Rectal smooth muscle tissue (tissue), 1 donor: Measurements from ENCODE around the gene UNC119.
"Not testable (repeated sequence)": the region's sequence is repeated elsewhere in the genome, so short reads cannot be mapped to it uniquely, and the experiment has no call there.

Experiments used
- H3K27ac ChIP-seq: one replicate; pipeline ENCODE4 v1.7.0; 2013; ENCODE audit warnings: low read depth, low read length, inconsistent platforms
- H3K27me3 ChIP-seq: one replicate; pipeline ENCODE4 v1.7.0; 2013; ENCODE audit warnings: low read length; ENCODE audit not compliant: control insufficient read depth, insufficient read depth
- H3K36me3 ChIP-seq: one replicate; pipeline ENCODE4 v1.7.0; 2013; ENCODE audit warnings: low read length; ENCODE audit not compliant: control insufficient read depth, insufficient read depth
- H3K4me1 ChIP-seq: one replicate; pipeline ENCODE4 v1.7.0; 2013; ENCODE audit warnings: low read length; ENCODE audit not compliant: control insufficient read depth, insufficient read depth
- H3K4me3 ChIP-seq: one replicate; pipeline ENCODE4 v1.7.0; 2013; ENCODE audit warnings: low read length
- H3K9ac ChIP-seq: one replicate; pipeline ENCODE4 v1.7.0; 2013; ENCODE audit warnings: low read length

Gene UNC119

DNA sequence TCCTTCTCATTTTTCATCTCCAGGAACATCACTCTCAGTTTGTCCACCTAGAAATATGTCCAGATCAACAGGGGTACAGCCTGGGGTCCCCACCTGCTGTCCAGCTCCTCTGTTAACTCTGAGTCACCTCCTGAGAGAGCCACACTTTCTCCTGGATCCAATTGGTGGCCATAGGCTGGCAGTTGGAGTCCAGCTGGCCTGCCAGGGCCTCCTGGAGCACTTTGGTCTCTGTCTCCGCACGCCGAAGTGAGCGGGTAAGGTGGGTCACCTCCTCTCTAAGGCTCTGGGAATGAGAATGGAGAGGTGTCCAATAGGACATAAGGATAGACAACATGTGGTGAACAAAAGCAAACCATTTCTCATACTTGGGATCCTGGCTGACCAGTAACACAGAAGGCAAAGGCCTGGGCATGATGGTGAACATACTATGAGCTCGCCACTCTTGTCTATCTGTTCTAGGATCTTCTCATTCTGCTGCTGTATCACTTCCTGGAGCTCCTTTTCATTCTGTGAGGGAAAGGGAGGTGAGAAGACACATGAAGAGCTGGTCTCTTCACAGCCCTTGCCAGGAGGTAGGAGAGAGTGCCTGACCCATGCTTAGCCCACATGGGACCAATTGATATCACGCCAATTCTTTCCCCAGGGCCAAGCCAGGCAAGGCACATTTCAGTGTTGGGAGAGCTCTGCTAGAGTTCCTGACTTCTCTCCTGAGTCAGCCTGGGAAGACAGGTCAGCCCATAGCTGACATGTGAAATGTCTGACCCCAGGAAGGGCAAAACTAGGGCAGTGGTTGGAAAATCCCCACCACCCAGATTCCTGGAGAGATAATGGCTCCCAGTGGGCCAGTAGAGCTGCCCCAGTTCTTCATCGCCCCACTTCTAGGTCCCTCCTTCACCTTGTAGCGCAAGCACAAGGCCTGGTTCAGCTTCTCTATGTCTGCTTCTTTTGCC, 26.1 kb upstream of the UNC119 start:
- H3K27ac ChIP-seq: no peak overlapping the region
- H3K4me3 ChIP-seq: no peak overlapping the region
- H3K4me1 ChIP-seq: no peaks in the 10 kb centered on the region
- H3K9ac ChIP-seq: no peak overlapping the region
- peaks cover 2% of the 10 kb centered on the region for H3K36me3 ChIP-seq
- no peaks in the 10 kb centered on the region for H3K27me3 ChIP-seq

DNA sequence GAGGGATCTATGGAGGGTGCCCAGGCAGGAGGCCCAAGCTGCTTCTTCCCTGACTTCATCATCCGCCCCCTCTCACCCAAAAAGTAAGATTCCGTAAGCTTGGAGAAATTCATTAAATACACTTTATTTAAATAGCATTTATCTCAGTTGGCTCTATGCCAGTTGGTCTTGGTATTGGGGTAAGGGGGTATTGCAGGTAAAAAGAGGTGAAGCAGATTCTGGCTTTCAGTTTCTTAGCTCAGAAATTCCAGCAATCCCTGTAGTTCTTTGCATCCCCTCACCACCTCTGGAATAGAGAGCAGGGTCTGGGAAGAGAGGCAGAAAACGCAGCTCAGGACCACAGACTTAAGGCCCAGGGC, 25.0 kb upstream of the UNC119 start:
- Histone ChIP-seq H3K4me1 (peaks cover under 1% of the 10 kb centered on the region), H3K4me3 (no peak overlapping the region), H3K9ac (no peak overlapping the region), H3K27me3 (no peaks in the 10 kb centered on the region), H3K27ac (no peak overlapping the region), H3K36me3 (peaks cover 2% of the 10 kb centered on the region)

DNA sequence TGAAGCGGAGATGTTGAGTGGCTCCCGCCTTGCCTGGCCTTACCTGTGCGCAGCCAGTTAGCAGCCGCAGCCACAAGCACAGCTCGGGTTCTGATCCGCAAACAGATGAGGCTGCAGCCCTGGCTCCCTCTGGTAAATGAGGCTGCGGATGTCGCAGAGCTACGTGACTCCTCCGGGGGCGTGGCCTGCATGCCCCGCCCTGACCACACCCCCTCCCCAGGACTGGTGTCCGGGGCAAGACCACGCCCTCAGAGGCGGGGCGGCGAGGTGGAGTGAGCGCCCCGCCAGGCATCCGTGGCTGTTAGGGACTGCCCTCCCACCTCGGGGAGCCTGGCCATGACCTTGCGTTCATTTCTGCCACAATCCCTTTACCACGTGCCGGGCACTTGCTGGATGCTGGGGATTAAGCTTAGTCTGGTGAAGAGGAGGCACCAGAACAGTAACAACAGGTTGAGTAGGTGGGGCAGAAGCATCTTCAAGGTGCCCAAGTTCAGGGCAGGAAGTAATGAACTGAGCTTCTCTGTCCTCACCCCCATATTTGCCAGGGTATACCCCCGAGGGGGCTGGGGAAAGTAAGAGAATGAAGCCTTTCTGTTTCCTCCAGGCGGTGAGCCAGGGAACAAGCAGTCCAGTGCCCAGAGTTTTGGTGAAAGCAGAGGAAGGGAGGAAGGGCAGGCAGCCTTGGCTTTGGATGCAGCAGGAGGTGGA, 24.5 kb upstream of the UNC119 start, which contains the start of gene ALDOC:
Gene ALDOC, minus strand, starts transcription at position 138 of the 708 bp plus-strand sequence. CDS start 1,363 bp downstream, outside the sequence.
- H3K27ac ChIP-seq: peak within 1 kb of the TSS; percentile 54
- H3K36me3 ChIP-seq: peaks cover 2% of the 10 kb centered on the region
- H3K9ac ChIP-seq: no peak within 1 kb of the TSS
- H3K27me3 ChIP-seq: no peaks in the 10 kb centered on the region
- H3K4me3 ChIP-seq: peak within 1 kb of the TSS; percentile 62
- peaks cover 5% of the 10 kb centered on the region for H3K4me1 ChIP-seq

DNA sequence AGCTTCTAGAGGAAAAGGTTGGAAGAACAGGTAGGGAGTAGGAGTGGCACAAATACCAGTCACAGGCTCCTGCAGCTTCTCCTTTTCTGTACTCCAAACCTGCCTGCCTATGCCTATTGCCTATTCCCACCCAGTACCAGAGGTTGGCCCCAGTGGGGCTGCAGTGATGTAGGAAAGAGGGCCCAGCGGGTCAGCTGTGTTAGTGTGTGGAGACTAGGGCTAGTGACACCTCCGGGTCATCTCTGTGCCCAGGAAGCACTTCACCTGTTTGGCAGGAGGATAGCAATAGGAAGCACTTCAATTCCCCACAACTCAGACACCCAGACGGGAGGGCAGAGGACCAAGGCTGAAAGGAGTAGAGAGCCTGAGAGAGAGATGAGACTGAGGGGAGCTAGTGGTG, 23.6 kb upstream of the UNC119 start:
- not testable (repeated sequence) for H3K4me1 ChIP-seq, H3K4me3 ChIP-seq, H3K9ac ChIP-seq, H3K36me3 ChIP-seq, H3K27ac ChIP-seq, H3K27me3 ChIP-seq

DNA sequence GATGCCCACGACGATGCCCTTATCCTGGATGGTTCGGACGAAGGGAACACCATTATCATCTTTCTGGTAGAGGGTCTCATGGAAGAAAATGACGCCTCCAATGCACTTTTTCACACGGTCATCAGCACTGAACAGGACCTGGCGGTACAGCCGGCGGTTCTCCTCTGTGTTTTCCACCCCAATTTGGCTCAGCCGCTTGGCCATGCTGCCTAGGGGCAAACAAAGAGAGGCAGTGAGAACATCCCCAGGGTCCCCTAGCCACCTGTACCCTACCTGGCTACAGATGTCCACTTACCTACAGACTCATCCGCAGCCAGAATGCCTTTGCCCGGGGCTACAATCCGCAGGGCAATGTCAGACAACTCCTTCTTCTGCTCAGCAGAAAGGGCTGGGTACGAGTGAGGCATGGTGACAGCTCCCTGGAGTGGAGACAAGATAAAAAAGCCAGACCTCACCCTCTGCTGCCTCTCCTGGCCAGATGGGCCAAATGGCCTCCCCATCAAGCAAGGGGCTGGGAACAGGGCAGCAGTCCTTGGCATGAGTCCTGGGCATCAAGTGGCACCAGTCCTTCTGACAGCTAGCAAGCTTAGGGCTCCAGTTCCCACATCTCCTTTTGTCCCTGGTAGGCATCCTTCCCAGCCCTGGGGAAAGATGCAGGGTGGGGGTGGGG, 22.8 kb upstream of the UNC119 start:
- Histone ChIP-seq H3K4me1 (peaks cover 8% of the 10 kb centered on the region), H3K4me3 (no peak overlapping the region), H3K27me3 (no peaks in the 10 kb centered on the region), H3K27ac (no peak overlapping the region), H3K36me3 (peaks cover 2% of the 10 kb centered on the region), H3K9ac (no peak overlapping the region)

DNA sequence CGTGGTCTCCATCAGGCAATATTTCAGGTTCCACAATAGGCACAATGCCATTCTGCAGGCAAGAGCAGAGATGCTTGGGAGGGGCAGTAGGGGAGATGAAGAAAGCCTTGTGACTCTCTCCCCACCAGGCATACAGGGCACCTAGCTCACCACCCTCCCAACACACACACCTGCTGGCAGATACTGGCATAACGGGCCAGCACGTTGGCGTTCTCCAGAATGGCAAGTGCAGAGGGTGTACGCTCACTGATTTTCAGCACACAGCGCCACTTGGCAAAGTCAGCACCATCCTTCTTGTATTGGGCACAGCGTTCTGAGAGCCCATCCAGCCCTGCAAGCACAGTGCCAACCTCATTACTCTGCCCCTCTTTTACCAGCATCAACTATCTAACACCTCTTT, 22.1 kb upstream of the UNC119 start:
- Histone ChIP-seq H3K4me3 (no peak overlapping the region), H3K4me1 (peaks cover 8% of the 10 kb centered on the region), H3K27ac (no peak overlapping the region), H3K9ac (no peak overlapping the region), H3K36me3 (peaks cover 2% of the 10 kb centered on the region), H3K27me3 (no peaks in the 10 kb centered on the region)

DNA sequence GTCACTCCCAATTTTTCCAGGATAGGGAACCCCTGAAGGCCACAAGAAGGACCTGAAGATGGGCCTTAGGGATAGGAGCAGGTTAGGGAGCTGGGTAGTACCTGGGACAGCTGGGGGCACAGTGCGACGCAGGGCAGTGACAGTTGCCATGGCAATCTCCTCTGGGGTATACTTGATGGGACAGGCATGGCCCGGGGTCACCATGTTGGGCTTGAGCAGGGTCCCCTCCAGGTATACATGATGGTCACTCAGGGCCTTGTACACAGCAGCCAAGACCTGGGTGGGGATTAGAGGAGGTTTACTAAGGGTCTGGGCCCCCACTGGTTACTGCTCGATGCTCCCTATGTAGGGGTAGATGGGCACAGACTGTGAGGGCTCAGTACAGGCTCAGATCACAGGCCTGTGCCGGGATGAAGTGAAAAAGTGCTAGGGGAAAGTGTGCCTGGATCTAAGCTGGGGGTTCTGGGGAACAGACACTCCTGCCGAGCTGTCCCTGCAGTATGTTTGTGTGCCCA, 21.6 kb upstream of the UNC119 start:
- Histone ChIP-seq H3K27me3 (no peaks in the 10 kb centered on the region), H3K27ac (no peak overlapping the region), H3K4me3 (no peak overlapping the region), H3K4me1 (peaks cover 8% of the 10 kb centered on the region), H3K9ac (no peak overlapping the region), H3K36me3 (no peaks in the 10 kb centered on the region)

DNA sequence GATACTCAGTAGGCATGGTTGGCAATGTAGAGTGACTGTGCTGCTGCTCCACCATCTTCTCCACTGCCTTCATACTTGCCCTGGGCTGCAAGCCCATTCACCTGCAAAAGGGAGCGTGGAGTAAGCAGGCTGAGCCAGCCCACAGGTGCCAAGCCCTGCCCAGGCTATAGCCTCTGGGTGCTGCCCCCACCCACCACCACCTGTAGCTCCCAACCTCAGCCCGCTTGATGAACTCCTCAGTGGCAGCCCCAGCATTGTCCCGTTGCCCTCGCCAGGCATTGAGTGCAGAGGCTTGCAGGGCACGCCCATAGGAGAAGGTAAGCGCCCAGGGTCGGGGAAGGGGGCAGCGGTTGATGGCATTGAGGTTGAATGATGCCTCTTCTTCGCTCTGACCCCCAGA, 21.1 kb upstream of the UNC119 start:
- Histone ChIP-seq H3K9ac (no peak overlapping the region), H3K4me1 (peaks cover 8% of the 10 kb centered on the region), H3K27ac (no peak overlapping the region)

DNA sequence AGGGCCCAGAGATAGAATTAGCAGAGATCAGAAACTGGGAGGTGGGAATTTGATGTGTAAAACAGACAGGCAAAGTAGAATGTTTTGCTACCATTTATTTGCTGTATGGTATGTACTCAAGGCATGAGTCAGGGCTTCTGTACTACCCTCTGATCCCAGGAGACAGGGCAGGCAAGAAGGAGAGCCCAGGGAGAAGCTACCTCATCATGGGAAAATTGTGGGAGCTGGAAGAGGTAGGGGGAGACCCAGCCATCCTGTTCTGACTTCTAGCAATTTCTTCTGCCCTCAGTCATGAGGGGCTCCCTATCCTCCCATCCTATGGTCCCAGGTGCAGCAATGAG, 20.6 kb upstream of the UNC119 start:
- Histone ChIP-seq H3K36me3 (no peaks in the 10 kb centered on the region), H3K27me3 (no peaks in the 10 kb centered on the region), H3K27ac (no peak overlapping the region), H3K9ac (no peak overlapping the region), H3K4me1 (peaks cover 8% of the 10 kb centered on the region), H3K4me3 (no peak overlapping the region)

More for the DNA sequence above, 21.1 kb upstream of the UNC119 start:
- no peaks in the 10 kb centered on the region for H3K27me3 ChIP-seq
- H3K36me3 ChIP-seq: no peaks in the 10 kb centered on the region
- H3K4me3 ChIP-seq: no peak overlapping the region

DNA sequence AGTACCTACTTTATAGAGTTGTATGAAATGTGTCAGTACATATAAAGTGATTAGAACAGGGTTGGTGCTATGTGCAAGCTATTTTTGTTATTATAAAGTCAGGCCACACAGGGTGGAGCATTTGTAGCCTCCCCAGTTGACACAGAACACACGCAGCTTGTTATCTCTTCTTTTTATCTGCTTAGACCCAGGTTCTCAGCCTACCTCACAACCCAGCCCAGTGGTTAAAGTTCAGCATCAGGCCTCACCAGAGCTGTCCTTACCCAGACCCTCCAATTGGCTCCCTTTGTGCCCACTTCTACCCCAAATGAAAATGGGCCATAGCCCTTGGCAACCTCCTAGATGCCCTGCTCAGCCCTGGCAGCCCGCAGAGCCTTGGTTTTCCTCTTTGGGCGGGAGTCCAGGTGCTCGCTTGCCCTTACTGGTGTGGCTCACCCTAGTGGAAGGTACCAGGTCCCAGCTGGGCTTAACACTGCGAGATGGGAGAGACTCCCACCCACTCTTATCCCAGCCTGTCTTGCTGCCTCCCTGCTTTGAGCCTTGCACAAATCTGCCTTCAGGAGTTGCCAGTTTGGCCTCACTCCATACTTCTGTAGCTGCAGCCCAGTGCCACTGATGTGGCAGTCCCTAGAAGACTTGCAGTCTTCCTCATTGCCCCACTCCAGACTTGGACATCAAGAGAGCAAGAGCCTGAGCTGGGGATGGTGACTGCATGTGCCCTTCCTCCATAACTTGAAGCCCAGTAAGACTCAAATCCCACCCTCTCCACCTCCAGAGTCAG, 20.0 kb upstream of the UNC119 start:
- H3K27ac ChIP-seq: peak overlapping the region; percentile 77
- H3K4me3 ChIP-seq: peak overlapping the region; percentile 94
- peaks cover 8% of the 10 kb centered on the region for H3K4me1 ChIP-seq
- H3K9ac ChIP-seq: no peak overlapping the region
- no peaks in the 10 kb centered on the region for H3K36me3 ChIP-seq
- H3K27me3 ChIP-seq: no peaks in the 10 kb centered on the region

DNA sequence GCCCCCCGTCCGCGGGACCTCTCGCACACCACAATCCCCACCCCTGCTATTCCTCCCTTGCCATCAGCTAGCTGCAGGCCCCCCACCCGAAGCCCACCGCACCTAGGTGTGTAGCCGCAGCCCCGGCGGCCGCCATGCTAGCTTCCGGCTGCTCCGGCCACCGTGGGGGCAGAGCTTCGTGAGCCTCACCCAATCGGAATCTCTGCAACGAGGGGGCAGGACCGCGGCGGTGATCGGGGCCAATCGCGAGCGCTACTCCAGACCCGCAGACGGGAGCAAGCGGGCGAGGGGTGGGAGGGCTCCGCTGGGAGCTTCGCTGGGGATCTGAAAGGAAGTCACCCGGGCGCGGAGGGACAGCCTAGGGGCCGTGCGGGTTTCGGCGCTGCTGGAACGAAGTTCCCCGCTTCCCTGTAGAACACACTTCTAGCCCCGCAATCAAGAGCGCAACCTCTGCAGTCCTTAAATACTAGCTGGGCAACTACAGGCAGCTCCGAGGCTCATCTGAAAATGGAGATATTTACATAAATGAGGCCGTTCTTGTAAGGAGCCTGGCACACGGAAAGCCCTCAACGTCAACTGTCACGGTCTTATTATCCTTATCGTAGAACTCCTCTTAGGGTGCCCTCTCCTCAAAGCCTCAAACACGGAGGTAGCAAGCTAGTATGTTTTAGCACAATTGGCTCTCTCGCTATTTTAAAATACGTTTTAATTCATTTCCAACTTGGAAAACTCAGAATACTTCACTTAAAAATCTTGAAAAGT, 19.1 kb upstream of the UNC119 start, which contains the start of gene PIGS:
Gene PIGS, minus strand, starts transcription at position 164 of the 762 bp plus-strand sequence. Its CDS starts 28 bp downstream, at position 136.
- Histone ChIP-seq H3K4me3 (peak within 1 kb of the TSS; percentile 94), H3K9ac (peak within 1 kb of the TSS; percentile 83), H3K4me1 (peaks cover 8% of the 10 kb centered on the region)

More for the DNA sequence above, 19.1 kb upstream of the UNC119 start, which contains the start of gene PIGS:
- Histone ChIP-seq H3K27ac (peak within 1 kb of the TSS; percentile 77), H3K36me3 (no peaks in the 10 kb centered on the region), H3K27me3 (no peaks in the 10 kb centered on the region)
